Measurements from ENCODE around the gene CA10.

Gene CA10

GRCh38 chr17:51817955-51818354, 340.6 kb downstream of the CA10 start:
- Histone ChIP-seq H3K4me1 (ENCODE audit: control insufficient read depth in 1 of 2, insufficient read depth in 2 of 2, low read length in 2 of 2) (peaks cover 7 to 8% of the 10 kb centered on the region in 2 donors), H3K27ac (ENCODE audit: low read depth, low read length) (no peak overlapping the region), H3K27me3 (ENCODE audit: control insufficient read depth in 1 of 2, insufficient read depth in 2 of 2, low read length in 2 of 2) (no peaks in the 10 kb centered on the region), H3K36me3 (ENCODE audit: control insufficient read depth in 1 of 2, insufficient read depth in 2 of 2, low read length in 2 of 2) (no peaks in the 10 kb centered on the region), H3K9ac (ENCODE audit: low read depth in 1 of 2, low read length in 2 of 2) (no peak overlapping the region), H3K4me3 (ENCODE audit: low read depth in 1 of 2, low read length in 2 of 2) (no peak overlapping the region), H3K9me3 (ENCODE audit: control insufficient read depth in 1 of 2, low read length in 2 of 2) (no peaks in the 10 kb centered on the region)

- Histone ChIP-seq H3K27ac (ENCODE audit: low read depth, low read length) (no peak overlapping the region), H3K36me3 (ENCODE audit: control insufficient read depth in 1 of 2, insufficient read depth in 2 of 2, low read length in 2 of 2) (no peaks in the 10 kb centered on the region), H3K9ac (ENCODE audit: low read depth in 1 of 2, low read length in 2 of 2) (no peak overlapping the region), H3K4me1 (ENCODE audit: control insufficient read depth in 1 of 2, insufficient read depth in 2 of 2, low read length in 2 of 2) (peaks cover 7 to 11% of the 10 kb centered on the region in 2 donors), H3K9me3 (ENCODE audit: control insufficient read depth in 1 of 2, low read length in 2 of 2) (no peaks in the 10 kb centered on the region), H3K27me3 (ENCODE audit: control insufficient read depth in 1 of 2, insufficient read depth in 2 of 2, low read length in 2 of 2) (no peaks in the 10 kb centered on the region), H3K4me3 (ENCODE audit: low read depth in 1 of 2, low read length in 2 of 2) (no peak overlapping the region)
These were observed 341.4 kb downstream of the CA10 start for GRCh38 chr17:51817117-51817516.

DNA sequence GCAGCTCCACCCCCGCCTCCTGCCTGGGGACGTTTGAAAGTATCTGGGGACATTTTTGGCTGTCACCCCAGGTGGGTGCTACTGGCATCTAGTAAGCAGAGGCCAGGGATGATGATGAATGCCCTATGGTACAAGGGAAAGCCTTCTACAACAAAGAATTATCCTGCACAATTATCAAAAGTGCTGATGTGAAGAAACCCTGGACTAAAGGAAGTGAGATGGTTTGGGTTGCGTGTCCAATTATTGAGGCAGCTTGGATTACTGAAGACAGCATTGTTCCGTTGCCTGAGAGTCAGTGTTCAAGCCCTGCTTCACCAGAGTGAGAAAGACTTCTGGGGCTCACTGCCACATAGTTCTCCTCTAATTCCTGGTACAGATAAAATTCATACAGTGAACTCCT, 343.4 kb downstream of the CA10 start:
- peaks cover 7 to 11% of the 10 kb centered on the region in 2 donors for H3K4me1 ChIP-seq (ENCODE audit: control insufficient read depth in 1 of 2, insufficient read depth in 2 of 2, low read length in 2 of 2)
- no peaks in the 10 kb centered on the region for H3K36me3 ChIP-seq (ENCODE audit: control insufficient read depth in 1 of 2, insufficient read depth in 2 of 2, low read length in 2 of 2)
- no peak overlapping the region for H3K27ac ChIP-seq (ENCODE audit: low read depth, low read length)
- no peak overlapping the region for H3K9ac ChIP-seq (ENCODE audit: low read depth in 1 of 2, low read length in 2 of 2)
- H3K9me3 ChIP-seq (ENCODE audit: control insufficient read depth in 1 of 2, low read length in 2 of 2): no peaks in the 10 kb centered on the region
- no peak overlapping the region for H3K4me3 ChIP-seq (ENCODE audit: low read depth in 1 of 2, low read length in 2 of 2)
- no peaks in the 10 kb centered on the region for H3K27me3 ChIP-seq (ENCODE audit: control insufficient read depth in 1 of 2, insufficient read depth in 2 of 2, low read length in 2 of 2)

- H3K4me1 ChIP-seq (ENCODE audit: control insufficient read depth in 1 of 2, insufficient read depth in 2 of 2, low read length in 2 of 2): peaks cover 7 to 11% of the 10 kb centered on the region in 2 donors
- no peaks in the 10 kb centered on the region for H3K27me3 ChIP-seq (ENCODE audit: control insufficient read depth in 1 of 2, insufficient read depth in 2 of 2, low read length in 2 of 2)
- no peak overlapping the region for H3K4me3 ChIP-seq (ENCODE audit: low read depth in 1 of 2, low read length in 2 of 2)
- no peaks in the 10 kb centered on the region for H3K36me3 ChIP-seq (ENCODE audit: control insufficient read depth in 1 of 2, insufficient read depth in 2 of 2, low read length in 2 of 2)
- H3K9me3 ChIP-seq (ENCODE audit: control insufficient read depth in 1 of 2, low read length in 2 of 2): no peaks in the 10 kb centered on the region
- H3K9ac ChIP-seq (ENCODE audit: low read depth in 1 of 2, low read length in 2 of 2): no peak overlapping the region
- no peak overlapping the region for H3K27ac ChIP-seq (ENCODE audit: low read depth, low read length)
These were observed 344.0 kb downstream of the CA10 start for GRCh38 chr17:51814521-51814920.

GRCh38 chr17:51813784-51814174, 344.7 kb downstream of the CA10 start:
- Histone ChIP-seq H3K9me3 (ENCODE audit: control insufficient read depth in 1 of 2, low read length in 2 of 2) (no peaks in the 10 kb centered on the region), H3K4me1 (ENCODE audit: control insufficient read depth in 1 of 2, insufficient read depth in 2 of 2, low read length in 2 of 2) (peaks cover 7 to 11% of the 10 kb centered on the region in 2 donors), H3K36me3 (ENCODE audit: control insufficient read depth in 1 of 2, insufficient read depth in 2 of 2, low read length in 2 of 2) (no peaks in the 10 kb centered on the region), H3K27ac (ENCODE audit: low read depth, low read length) (no peak overlapping the region), H3K4me3 (ENCODE audit: low read depth in 1 of 2, low read length in 2 of 2) (no peak overlapping the region), H3K9ac (ENCODE audit: low read depth in 1 of 2, low read length in 2 of 2) (no peak overlapping the region), H3K27me3 (ENCODE audit: control insufficient read depth in 1 of 2, insufficient read depth in 2 of 2, low read length in 2 of 2) (no peaks in the 10 kb centered on the region)

GRCh38 chr17:51813140-51813783, 345.3 kb downstream of the CA10 start:
- H3K27ac ChIP-seq (ENCODE audit: low read depth, low read length): no peak overlapping the region
- peaks cover 7 to 11% of the 10 kb centered on the region in 2 donors for H3K4me1 ChIP-seq (ENCODE audit: control insufficient read depth in 1 of 2, insufficient read depth in 2 of 2, low read length in 2 of 2)
- no peaks in the 10 kb centered on the region for H3K36me3 ChIP-seq (ENCODE audit: control insufficient read depth in 1 of 2, insufficient read depth in 2 of 2, low read length in 2 of 2)
- no peaks in the 10 kb centered on the region for H3K27me3 ChIP-seq (ENCODE audit: control insufficient read depth in 1 of 2, insufficient read depth in 2 of 2, low read length in 2 of 2)
- no peaks in the 10 kb centered on the region for H3K9me3 ChIP-seq (ENCODE audit: control insufficient read depth in 1 of 2, low read length in 2 of 2)
- H3K9ac ChIP-seq (ENCODE audit: low read depth in 1 of 2, low read length in 2 of 2): no peak overlapping the region
- no peak overlapping the region for H3K4me3 ChIP-seq (ENCODE audit: low read depth in 1 of 2, low read length in 2 of 2)

DNA sequence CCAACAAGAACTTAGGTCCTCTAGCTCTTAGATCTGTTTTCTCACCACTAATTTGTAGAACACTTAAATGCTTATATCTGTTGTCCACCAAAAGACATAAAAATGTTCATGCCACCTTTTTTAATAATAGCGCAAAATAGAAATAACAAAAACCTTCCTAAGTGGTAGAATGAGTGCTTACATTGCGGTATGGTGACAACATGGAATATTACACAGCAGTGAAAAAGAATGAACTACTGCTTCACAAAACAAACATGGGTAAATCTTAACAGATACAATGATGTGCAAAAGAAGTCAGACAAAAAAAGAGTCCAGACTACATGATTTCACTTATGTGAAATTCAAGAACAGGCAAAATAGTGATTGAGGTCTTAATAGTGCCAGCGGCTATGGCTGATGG, 351.1 kb downstream of the CA10 start:
- H3K9me3 ChIP-seq (ENCODE audit: control insufficient read depth in 1 of 2, low read length in 2 of 2): no peaks in the 10 kb centered on the region
- no peak overlapping the region for H3K4me3 ChIP-seq (ENCODE audit: low read depth in 1 of 2, low read length in 2 of 2)
- no peaks in the 10 kb centered on the region for H3K27me3 ChIP-seq (ENCODE audit: control insufficient read depth in 1 of 2, insufficient read depth in 2 of 2, low read length in 2 of 2)
- H3K4me1 ChIP-seq (ENCODE audit: control insufficient read depth in 1 of 2, insufficient read depth in 2 of 2, low read length in 2 of 2): peaks cover 0 to 5% of the 10 kb centered on the region in 2 donors
- no peak overlapping the region for H3K9ac ChIP-seq (ENCODE audit: low read depth in 1 of 2, low read length in 2 of 2)
- H3K36me3 ChIP-seq (ENCODE audit: control insufficient read depth in 1 of 2, insufficient read depth in 2 of 2, low read length in 2 of 2): no peaks in the 10 kb centered on the region
- H3K27ac ChIP-seq (ENCODE audit: low read depth, low read length): no peak overlapping the region

DNA sequence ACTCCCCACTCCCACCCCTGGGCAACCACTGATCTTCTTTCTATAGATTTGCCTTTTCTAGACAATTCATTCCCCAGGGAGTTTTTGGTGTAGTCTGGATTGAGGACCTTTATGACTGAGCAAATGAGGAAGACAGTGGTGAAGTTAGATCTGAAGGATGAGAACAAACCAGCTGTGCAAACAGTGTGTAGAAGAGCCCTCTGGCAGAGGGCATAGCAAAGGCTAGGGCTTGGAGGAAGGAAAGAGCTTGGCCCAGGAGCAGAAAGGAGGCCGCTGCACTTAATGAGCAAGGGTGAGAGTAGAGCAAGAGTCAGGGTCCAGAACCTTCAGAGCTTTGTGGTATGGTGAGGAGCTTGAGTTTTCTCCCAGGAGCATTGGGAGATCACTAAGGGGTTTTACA, 352.7 kb downstream of the CA10 start:
- H3K9me3 ChIP-seq (ENCODE audit: control insufficient read depth in 1 of 2, low read length in 2 of 2): no peaks in the 10 kb centered on the region
- H3K27ac ChIP-seq (ENCODE audit: low read depth, low read length): no peak overlapping the region
- peaks cover 0 to 5% of the 10 kb centered on the region in 2 donors for H3K4me1 ChIP-seq (ENCODE audit: control insufficient read depth in 1 of 2, insufficient read depth in 2 of 2, low read length in 2 of 2)
- no peak overlapping the region for H3K9ac ChIP-seq (ENCODE audit: low read depth in 1 of 2, low read length in 2 of 2)
- H3K27me3 ChIP-seq (ENCODE audit: control insufficient read depth in 1 of 2, insufficient read depth in 2 of 2, low read length in 2 of 2): no peaks in the 10 kb centered on the region
- H3K4me3 ChIP-seq (ENCODE audit: low read depth in 1 of 2, low read length in 2 of 2): no peak overlapping the region
- no peaks in the 10 kb centered on the region for H3K36me3 ChIP-seq (ENCODE audit: control insufficient read depth in 1 of 2, insufficient read depth in 2 of 2, low read length in 2 of 2)

DNA sequence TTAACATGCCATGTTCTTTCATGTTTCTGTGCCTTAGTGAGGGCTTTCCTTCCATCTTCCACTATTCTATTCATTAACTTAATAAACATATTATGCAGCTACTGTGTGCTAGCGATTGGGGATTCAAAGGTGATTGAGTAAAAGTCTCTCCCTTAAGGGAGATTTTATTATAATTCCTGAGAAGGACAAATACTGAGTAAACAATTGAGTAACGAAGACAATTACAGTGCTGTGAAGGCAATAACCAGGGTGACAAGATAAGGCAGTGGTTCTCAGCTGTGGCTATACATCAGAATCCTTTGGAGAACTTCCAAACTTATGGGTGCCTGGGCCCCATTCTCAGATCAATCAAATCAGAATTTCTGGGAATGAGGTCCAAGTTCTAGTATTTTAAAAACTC, 353.3 kb downstream of the CA10 start:
- Histone ChIP-seq H3K9ac (ENCODE audit: low read depth in 1 of 2, low read length in 2 of 2) (no peak overlapping the region), H3K9me3 (ENCODE audit: control insufficient read depth in 1 of 2, low read length in 2 of 2) (no peaks in the 10 kb centered on the region), H3K4me3 (ENCODE audit: low read depth in 1 of 2, low read length in 2 of 2) (no peak overlapping the region), H3K27me3 (ENCODE audit: control insufficient read depth in 1 of 2, insufficient read depth in 2 of 2, low read length in 2 of 2) (no peaks in the 10 kb centered on the region), H3K27ac (ENCODE audit: low read depth, low read length) (no peak overlapping the region), H3K36me3 (ENCODE audit: control insufficient read depth in 1 of 2, insufficient read depth in 2 of 2, low read length in 2 of 2) (no peaks in the 10 kb centered on the region), H3K4me1 (ENCODE audit: control insufficient read depth in 1 of 2, insufficient read depth in 2 of 2, low read length in 2 of 2) (peaks cover 0 to 5% of the 10 kb centered on the region in 2 donors)

DNA sequence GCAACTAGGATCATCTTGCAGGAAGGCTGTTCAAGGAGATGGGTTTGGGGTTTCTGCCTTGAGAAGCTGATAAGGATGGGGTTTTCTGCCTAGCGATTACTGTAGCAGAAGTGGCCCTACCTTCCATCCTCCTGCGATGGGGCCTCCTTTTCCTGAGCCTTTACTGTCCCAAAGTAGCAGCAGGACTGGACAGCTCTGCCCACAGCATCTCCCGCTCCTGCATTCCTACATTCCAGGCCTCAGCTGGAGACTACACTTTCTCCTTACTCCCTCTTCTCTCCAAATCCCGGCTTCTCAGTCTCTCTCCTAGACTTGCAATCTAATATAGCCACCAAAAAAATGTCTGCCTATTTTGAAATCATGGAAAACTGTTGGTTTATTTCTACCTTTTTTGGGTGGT, 355.4 kb downstream of the CA10 start:
- H3K4me3 ChIP-seq (ENCODE audit: low read depth in 1 of 2, low read length in 2 of 2): no peak overlapping the region
- H3K9me3 ChIP-seq (ENCODE audit: control insufficient read depth in 1 of 2, low read length in 2 of 2): no peaks in the 10 kb centered on the region
- H3K36me3 ChIP-seq (ENCODE audit: control insufficient read depth in 1 of 2, insufficient read depth in 2 of 2, low read length in 2 of 2): no peaks in the 10 kb centered on the region
- peaks cover 0 to 5% of the 10 kb centered on the region in 2 donors for H3K4me1 ChIP-seq (ENCODE audit: control insufficient read depth in 1 of 2, insufficient read depth in 2 of 2, low read length in 2 of 2)
- no peak overlapping the region for H3K9ac ChIP-seq (ENCODE audit: low read depth in 1 of 2, low read length in 2 of 2)
- no peaks in the 10 kb centered on the region for H3K27me3 ChIP-seq (ENCODE audit: control insufficient read depth in 1 of 2, insufficient read depth in 2 of 2, low read length in 2 of 2)
- H3K27ac ChIP-seq (ENCODE audit: low read depth, low read length): no peak overlapping the region

GRCh38 chr17:51802544-51802943, 356.0 kb downstream of the CA10 start:
- Histone ChIP-seq H3K4me1 (ENCODE audit: control insufficient read depth in 1 of 2, insufficient read depth in 2 of 2, low read length in 2 of 2) (peaks cover 0 to 5% of the 10 kb centered on the region in 2 donors), H3K9ac (ENCODE audit: low read depth in 1 of 2, low read length in 2 of 2) (no peak overlapping the region), H3K27ac (ENCODE audit: low read depth, low read length) (no peak overlapping the region), H3K9me3 (ENCODE audit: control insufficient read depth in 1 of 2, low read length in 2 of 2) (no peaks in the 10 kb centered on the region), H3K4me3 (ENCODE audit: low read depth in 1 of 2, low read length in 2 of 2) (no peak overlapping the region), H3K27me3 (ENCODE audit: control insufficient read depth in 1 of 2, insufficient read depth in 2 of 2, low read length in 2 of 2) (no peaks in the 10 kb centered on the region), H3K36me3 (ENCODE audit: control insufficient read depth in 1 of 2, insufficient read depth in 2 of 2, low read length in 2 of 2) (no peaks in the 10 kb centered on the region)
